ENCODE data around the gene C1orf167. TPM values are rescaled to one million over a fixed set of nuclear protein-coding genes. Genes with fewer than 3 reads are reported as not detected.
"Not testable (repeated sequence)": the region's sequence is repeated elsewhere in the genome, so short reads cannot be mapped to it uniquely, and the experiment has no call there.

Gene C1orf167
- total and polyA plus RNA-seq, 2 of the 8 experiments (the other 6 are each of a cell fraction or from before 2014, with no cell fraction given), result 0.70 to 1.3 TPM

DNA sequence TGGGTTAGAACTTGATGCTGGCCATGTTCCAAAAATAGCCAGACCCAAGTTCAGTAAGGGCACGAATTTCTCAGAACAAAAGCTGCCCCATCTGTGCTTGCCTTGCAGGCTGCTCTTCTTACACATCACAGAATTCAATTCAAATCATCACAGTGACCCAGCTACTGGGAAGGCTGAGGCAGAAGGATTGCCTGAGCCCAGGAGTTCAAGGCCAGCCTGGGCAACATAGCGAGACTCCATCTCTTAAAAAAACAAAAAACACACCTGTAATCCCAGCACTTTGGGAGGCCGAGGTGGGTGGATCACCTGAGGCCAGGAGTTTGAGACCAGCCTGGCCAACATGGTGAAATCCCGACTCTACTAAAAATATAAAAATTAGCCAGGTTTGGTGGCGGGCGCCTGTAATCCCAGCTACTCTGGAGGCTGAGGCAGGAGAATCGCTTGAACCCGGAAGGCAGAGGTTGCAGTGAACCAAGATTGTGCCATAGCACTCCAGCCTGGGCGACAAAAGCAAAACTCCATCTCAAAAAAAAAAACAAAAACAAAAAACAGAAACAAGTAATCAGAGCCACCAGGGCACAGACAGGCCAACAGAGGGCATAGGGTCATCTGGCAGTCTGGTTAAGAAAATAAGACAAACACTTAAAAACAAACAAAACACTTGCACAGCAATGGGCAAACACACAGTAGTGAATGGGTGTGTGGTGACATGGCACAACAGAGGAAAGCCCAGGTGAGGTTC, 42.1 kb downstream of the C1orf167 start:
- not testable (repeated sequence) for H3K9me3 ChIP-seq (ENCODE audit: insufficient read depth in 2 of 2, low read depth in 1 of 2, low read length in 1 of 2); H4K8ac ChIP-seq (ENCODE audit: extremely low read depth, insufficient read depth, low read length); H3K23ac ChIP-seq (ENCODE audit: insufficient read length); FAIRE-seq; H2BK5ac ChIP-seq (ENCODE audit: low read depth, low read length); H4K91ac ChIP-seq (replicated peaks; ENCODE audit: insufficient read length, low read length); H2BK120ac ChIP-seq (replicated peaks; ENCODE audit: low read depth, low read length); H3K79me1 ChIP-seq (ENCODE audit: low read depth, low read length); H3K27me3 ChIP-seq (replicated peaks in 1 of 4; ENCODE audit: control insufficient read depth in 3 of 4, extremely low read depth in 1 of 4, insufficient read depth in 3 of 4, low read length in 3 of 4); H2AK5ac ChIP-seq (ENCODE audit: low read depth, low read length); DNase-seq (ENCODE audit: low read depth in 1 of 2, low spot score in 2 of 2); H3K14ac ChIP-seq (ENCODE audit: insufficient read length); H4K20me1 ChIP-seq (replicated peaks in 1 of 2; ENCODE audit: control insufficient read depth in 1 of 2, insufficient read depth in 2 of 2, low read length in 2 of 2); H3K56ac ChIP-seq (replicated peaks; ENCODE audit: insufficient read length, low read depth, low read length); H2AFZ ChIP-seq (ENCODE audit: low read length); H3K18ac ChIP-seq (ENCODE audit: extremely low read depth, low read length); H2BK15ac ChIP-seq (ENCODE audit: low read length); H2BK20ac ChIP-seq (ENCODE audit: low read length); H2BK12ac ChIP-seq (ENCODE audit: low read depth, low read length)
- peak overlapping the region; percentile 14 for H4K5ac ChIP-seq (ENCODE audit: insufficient read length, low read depth, low read length)
- H3K9ac ChIP-seq (replicated peaks in 1 of 4; ENCODE audit: extremely low read depth in 1 of 4, low read depth in 3 of 4, low read length in 3 of 4), result peak overlapping the region in 2 of 4 experiments; percentile 26 to 44; a peak in 1 of 7 replicates
- peaks cover 18% of the 10 kb centered on the region for H3K23me2 ChIP-seq (ENCODE audit: low read depth, low read length)
- H3K4me2 ChIP-seq (ENCODE audit: insufficient read depth in 1 of 2, low read depth in 2 of 2, low read length in 2 of 2), result peak overlapping the region; percentile 84 to 98
- ChIA-PET POLR2A (ENCODE audit: partially characterized antibody) (interaction anchor here (0.5 to 3.2 kb wide), 10 partner anchors 10 to 215 kb away, joined by 3 to 27 read pairs (median 4); partner anchors contain the start of genes AGTRAP, DRAXIN and MIIP), CTCF (ENCODE audit: partially characterized antibody) (interaction anchor here (0.6 to 4.2 kb wide), 7 partner anchors 10 to 1744 kb away, joined by 3 to 49 read pairs (median 3); no protein-coding TSS in a partner anchor)
- H3K4ac ChIP-seq (replicated peaks; ENCODE audit: insufficient read length, low read depth, low read length), result peak overlapping the region; percentile 10
- H3K27ac ChIP-seq (ENCODE audit: low read depth, low read length), result peak overlapping the region; percentile 41
- peak overlapping the region; percentile 15 to 88 (median 66); a peak in 6 of 8 replicates for H3K4me3 ChIP-seq (ENCODE audit: extremely low read depth in 1 of 4, insufficient read depth in 2 of 4, low read depth in 3 of 4, low read length in 4 of 4)
- H3K79me2 ChIP-seq (ENCODE audit: control insufficient read depth in 1 of 2, insufficient read depth in 2 of 2, low read length in 2 of 2), result peaks cover 8 to 45% of the 10 kb centered on the region in 2 experiments; a peak in 3 of 4 replicates
- H3K36me3 ChIP-seq (ENCODE audit: control insufficient read depth in 2 of 4, insufficient read depth in 4 of 4, low read length in 3 of 4), result peaks cover 4 to 17% (median 15%) of the 10 kb centered on the region in 4 experiments; a peak in 7 of 8 replicates
- peaks cover 13 to 24% (median 18%) of the 10 kb centered on the region in 4 experiments for H3K4me1 ChIP-seq (replicated peaks in 1 of 4; ENCODE audit: control insufficient read depth in 3 of 4, insufficient read depth in 4 of 4, low read length in 3 of 4)
- TF ChIP-seq SP1 (IDR thresholded peaks at IDR 0.05; ENCODE audit: low read depth, low read length), result 0 out of 2 replicates have a peak, but pooled peaks have one; percentile 5
- 76% methylated on average over 9 of the region's 9 CpGs; no CpG with 5 or more reads in 1 of the 2 experiments for WGBS, 2 experiments (ENCODE audit: extremely low coverage in 1 of 2, insufficient coverage in 1 of 2, insufficient read length in 1 of 2, insufficient replicate concordance in 2 of 2, low coverage in 1 of 2, low lambda C conversion rate in 2 of 2, missing lambda C conversion rate in 1 of 2)
